HG03558 (cell line): ENCODE data around the gene UPK3B.
"Not testable (repeated sequence)": the region's sequence is repeated elsewhere in the genome, so short reads cannot be mapped to it uniquely, and the experiment has no call there.

Experiments
- ATAC-seq: cut with Tn5 transposase; IDR thresholded peaks from one replicate; pipeline ENCODE4 v1.9.1; 2021; ENCODE audit warnings: moderate number of reproducible peaks; ENCODE audit not compliant: unreplicated experiment; ENCODE audit errors: extremely low read depth

UPK3B gene

GRCh38 chr7:76511911-76512885, 1.8 kb downstream of the UPK3B start:
- ATAC-seq = not testable (repeated sequence)

- no peak for ATAC-seq
These were observed 2.8 kb downstream of the UPK3B start for GRCh38 chr7:76512941-76513816.

- ATAC-seq = no peak
These were observed 3.8 kb downstream of the UPK3B start for GRCh38 chr7:76513817-76514799.

- no peak for ATAC-seq
These were observed 4.8 kb downstream of the UPK3B start for GRCh38 chr7:76514926-76515771.

- no peak for ATAC-seq
These were observed 5.7 kb downstream of the UPK3B start for GRCh38 chr7:76515999-76516443.

- not testable (repeated sequence) for ATAC-seq
These were observed 6.6 kb downstream of the UPK3B start for GRCh38 chr7:76516932-76517331.

- ATAC-seq = not testable (repeated sequence)
These were observed 15.8 kb downstream of the UPK3B start for GRCh38 chr7:76526183-76526582.

GRCh38 chr7:76531643-76532042, 21.3 kb downstream of the UPK3B start:
- not testable (repeated sequence) for ATAC-seq

- ATAC-seq = not testable (repeated sequence)
These were observed 32.8 kb downstream of the UPK3B start, which contains the start of gene SPDYE16 for GRCh38 chr7:76543197-76543596. Gene SPDYE16, minus strand, starts transcription at chr7:76543297. Its CDS starts 1,838 bp downstream, at chr7:76541459.

- peak; percentile 99 for ATAC-seq
These were observed 38.9 kb downstream of the UPK3B start for GRCh38 chr7:76549025-76549854.

- ATAC-seq = not testable (repeated sequence)
These were observed 39.5 kb downstream of the UPK3B start for GRCh38 chr7:76549855-76550248.

- ATAC-seq = not testable (repeated sequence)
These were observed 41.6 kb downstream of the UPK3B start for GRCh38 chr7:76551992-76552391.

GRCh38 chr7:76559685-76560084, 49.3 kb downstream of the UPK3B start:
- ATAC-seq = not testable (repeated sequence)

GRCh38 chr7:76560157-76560556, 49.8 kb downstream of the UPK3B start:
- not testable (repeated sequence) for ATAC-seq

- not testable (repeated sequence) for ATAC-seq
These were observed 51.0 kb downstream of the UPK3B start for GRCh38 chr7:76561342-76561741.

- ATAC-seq = not testable (repeated sequence)
These were observed 54.6 kb downstream of the UPK3B start for GRCh38 chr7:76565001-76565400.
